DND-41 (cell line): ENCODE measurements around the gene CTXND1.

Source experiments
- EZH2 ChIP-seq: IDR thresholded peaks from 3 replicates; pipeline ENCODE4 v1.6.1; 2012; ENCODE audit warnings: borderline replicate concordance, low read depth, mild to moderate bottlenecking, moderate library complexity, low read length, inconsistent platforms; ENCODE audit not compliant: severe bottlenecking
- TF ChIP-seq, protein P1 (sequence below): IDR thresholded peaks from 2 replicates; pipeline ENCODE4 v1.5.1; 2012; ENCODE audit warnings: borderline replicate concordance, low read length, moderate library complexity, mild to moderate bottlenecking; ENCODE audit not compliant: poor library complexity, severe bottlenecking; ENCODE audit errors: extremely low read depth

DNA sequence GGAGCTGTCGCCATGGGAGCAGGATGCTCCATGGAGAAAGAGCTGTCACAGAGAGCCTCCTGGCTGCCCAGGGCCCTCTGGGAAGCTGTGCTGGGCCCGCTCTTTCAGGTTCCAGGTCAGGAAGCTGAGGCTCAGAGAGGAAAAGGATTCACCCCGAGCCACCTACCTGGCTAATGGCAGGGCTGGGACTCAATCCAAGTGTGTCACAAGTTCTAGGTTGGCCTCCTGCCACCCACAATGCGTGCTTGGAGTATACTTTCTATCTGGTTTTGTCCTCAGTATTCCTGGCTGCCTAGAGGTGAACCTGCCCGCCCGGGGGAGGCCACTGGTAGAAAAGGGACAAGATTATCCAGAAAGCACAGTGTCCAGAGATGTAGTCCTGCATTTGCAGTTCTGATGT, 75.6 kb downstream of the CTXND1 start:
- TF ChIP-seq, protein P1, sequence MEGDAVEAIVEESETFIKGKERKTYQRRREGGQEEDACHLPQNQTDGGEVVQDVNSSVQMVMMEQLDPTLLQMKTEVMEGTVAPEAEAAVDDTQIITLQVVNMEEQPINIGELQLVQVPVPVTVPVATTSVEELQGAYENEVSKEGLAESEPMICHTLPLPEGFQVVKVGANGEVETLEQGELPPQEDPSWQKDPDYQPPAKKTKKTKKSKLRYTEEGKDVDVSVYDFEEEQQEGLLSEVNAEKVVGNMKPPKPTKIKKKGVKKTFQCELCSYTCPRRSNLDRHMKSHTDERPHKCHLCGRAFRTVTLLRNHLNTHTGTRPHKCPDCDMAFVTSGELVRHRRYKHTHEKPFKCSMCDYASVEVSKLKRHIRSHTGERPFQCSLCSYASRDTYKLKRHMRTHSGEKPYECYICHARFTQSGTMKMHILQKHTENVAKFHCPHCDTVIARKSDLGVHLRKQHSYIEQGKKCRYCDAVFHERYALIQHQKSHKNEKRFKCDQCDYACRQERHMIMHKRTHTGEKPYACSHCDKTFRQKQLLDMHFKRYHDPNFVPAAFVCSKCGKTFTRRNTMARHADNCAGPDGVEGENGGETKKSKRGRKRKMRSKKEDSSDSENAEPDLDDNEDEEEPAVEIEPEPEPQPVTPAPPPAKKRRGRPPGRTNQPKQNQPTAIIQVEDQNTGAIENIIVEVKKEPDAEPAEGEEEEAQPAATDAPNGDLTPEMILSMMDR: no peak
- TF ChIP-seq EZH2: no peak
